Measurements from ENCODE around the gene KSR1. TPM values are rescaled to one million over a fixed set of nuclear protein-coding genes. Genes with fewer than 3 reads are reported as not detected.

Gene KSR1
- total and polyA plus RNA-seq, 9 of the 15 experiments (the other 6 are each of a cell fraction or from before 2014, with no cell fraction given) = 1.4 to 51.7 (median 18.4) TPM

DNA sequence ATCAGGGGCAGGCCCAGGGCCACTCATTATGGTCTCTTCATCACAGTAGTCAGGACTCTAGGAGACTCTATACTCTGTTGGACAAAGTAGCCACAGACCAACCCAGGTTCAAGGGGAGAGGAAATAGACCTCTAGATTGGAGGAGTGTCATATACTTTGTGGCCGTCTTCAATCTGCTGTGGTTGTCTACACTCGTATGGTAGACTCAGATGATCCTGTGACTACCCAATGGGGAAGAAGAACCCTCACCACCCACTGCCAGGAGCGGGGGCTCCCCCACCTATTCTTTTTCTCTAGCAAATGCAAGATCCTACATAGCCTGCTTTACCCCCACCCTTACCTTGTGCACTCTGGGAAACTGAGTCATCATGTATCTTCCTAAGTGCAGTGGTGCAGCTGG is 80.5 kb downstream of the KSR1 start (continued):
- TF ChIP-seq HDAC2 (IDR thresholded peaks at IDR 0.05) (no peak), YBX1 (IDR thresholded peaks at IDR 0.05) (no peak), PHB2 (IDR thresholded peaks at IDR 0.05; ENCODE audit: low read depth) (no peak)

DNA sequence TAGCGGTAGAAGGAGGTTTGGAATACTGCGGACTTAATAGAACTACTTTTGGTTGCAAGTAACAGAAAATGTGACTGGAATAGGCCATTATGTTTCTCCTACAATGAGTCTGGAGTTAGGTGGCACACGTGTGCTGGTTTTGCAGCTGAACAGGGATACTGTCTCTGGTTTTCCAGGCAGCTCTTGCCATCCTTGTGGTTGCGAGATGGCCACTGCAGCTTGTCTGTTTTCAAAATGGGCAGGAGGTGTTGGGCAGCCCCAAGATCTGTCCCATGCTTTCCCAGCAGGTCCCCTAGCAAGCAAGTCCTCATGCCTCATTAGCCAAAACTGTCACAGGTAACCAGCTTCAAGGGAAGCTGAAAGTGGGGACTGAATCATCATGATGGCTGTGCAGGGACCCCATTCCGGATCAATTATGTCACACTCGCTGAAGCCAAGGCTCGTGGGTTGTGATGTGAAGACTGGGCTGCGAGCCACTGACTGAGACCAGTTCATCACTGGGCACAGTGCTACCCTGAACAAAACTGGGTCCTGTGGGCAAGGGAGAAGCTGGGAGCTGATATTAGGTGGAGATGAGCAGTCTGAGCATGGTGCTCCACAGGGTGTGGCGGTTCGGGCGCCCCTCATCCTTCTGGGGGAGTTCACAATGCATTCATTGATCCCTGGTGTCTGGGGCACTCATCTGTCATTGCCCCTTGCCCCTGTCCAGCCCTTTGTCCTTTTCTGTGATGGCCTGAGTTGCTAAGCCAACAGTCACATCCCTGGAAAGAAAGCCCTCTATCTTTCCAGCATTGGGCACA is 82.1 kb downstream of the KSR1 start:
- BruUV-seq (replicated peaks) = no TSS peak
- Histone ChIP-seq H3K4me3 (no peak overlapping the region), H3K9ac (ENCODE audit: insufficient read depth in 1 of 2, low read depth in 2 of 2, low read length in 2 of 2) (no peak overlapping the region), H3K27ac (ENCODE audit: extremely low read depth, low read depth, low read length) (no peak overlapping the region), H3K9me1 (ENCODE audit: control insufficient read depth, insufficient read depth, low read length) (no peaks in the 10 kb centered on the region), H3K4me1 (replicated peaks in 1 of 2; ENCODE audit: control insufficient read depth in 2 of 2, insufficient read depth in 2 of 2, low read length in 2 of 2) (peaks cover 20 to 31% of the 10 kb centered on the region in 2 experiments), H3K9me3 (replicated peaks; ENCODE audit: control insufficient read depth, insufficient read depth, low read depth, low read length) (no peaks in the 10 kb centered on the region), H4K20me1 (replicated peaks; ENCODE audit: control insufficient read depth, insufficient read depth, low read length) (peaks cover 61% of the 10 kb centered on the region), H3K27me3 (ENCODE audit: control insufficient read depth in 2 of 2, insufficient read depth in 2 of 2, low read length in 2 of 2) (no peaks in the 10 kb centered on the region), H3K36me3 (ENCODE audit: control insufficient read depth, insufficient read depth, low read length) (peaks cover 2% of the 10 kb centered on the region; the same call in 1 of the 3 replicates), H3K79me2 (ENCODE audit: control insufficient read depth, insufficient read depth, low read length) (peaks cover 78% of the 10 kb centered on the region), H2AFZ (ENCODE audit: low read depth, low read length) (no peak overlapping the region), H3K4me2 (ENCODE audit: insufficient read depth, low read length) (no peak overlapping the region)
- TF ChIP-seq, protein P1, sequence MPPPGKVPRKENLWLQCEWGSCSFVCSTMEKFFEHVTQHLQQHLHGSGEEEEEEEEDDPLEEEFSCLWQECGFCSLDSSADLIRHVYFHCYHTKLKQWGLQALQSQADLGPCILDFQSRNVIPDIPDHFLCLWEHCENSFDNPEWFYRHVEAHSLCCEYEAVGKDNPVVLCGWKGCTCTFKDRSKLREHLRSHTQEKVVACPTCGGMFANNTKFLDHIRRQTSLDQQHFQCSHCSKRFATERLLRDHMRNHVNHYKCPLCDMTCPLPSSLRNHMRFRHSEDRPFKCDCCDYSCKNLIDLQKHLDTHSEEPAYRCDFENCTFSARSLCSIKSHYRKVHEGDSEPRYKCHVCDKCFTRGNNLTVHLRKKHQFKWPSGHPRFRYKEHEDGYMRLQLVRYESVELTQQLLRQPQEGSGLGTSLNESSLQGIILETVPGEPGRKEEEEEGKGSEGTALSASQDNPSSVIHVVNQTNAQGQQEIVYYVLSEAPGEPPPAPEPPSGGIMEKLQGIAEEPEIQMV (tag; conservative IDR thresholded peaks at IDR 0.05; ENCODE audit: low read depth) = no peak
- TF ChIP-seq, protein P2, sequence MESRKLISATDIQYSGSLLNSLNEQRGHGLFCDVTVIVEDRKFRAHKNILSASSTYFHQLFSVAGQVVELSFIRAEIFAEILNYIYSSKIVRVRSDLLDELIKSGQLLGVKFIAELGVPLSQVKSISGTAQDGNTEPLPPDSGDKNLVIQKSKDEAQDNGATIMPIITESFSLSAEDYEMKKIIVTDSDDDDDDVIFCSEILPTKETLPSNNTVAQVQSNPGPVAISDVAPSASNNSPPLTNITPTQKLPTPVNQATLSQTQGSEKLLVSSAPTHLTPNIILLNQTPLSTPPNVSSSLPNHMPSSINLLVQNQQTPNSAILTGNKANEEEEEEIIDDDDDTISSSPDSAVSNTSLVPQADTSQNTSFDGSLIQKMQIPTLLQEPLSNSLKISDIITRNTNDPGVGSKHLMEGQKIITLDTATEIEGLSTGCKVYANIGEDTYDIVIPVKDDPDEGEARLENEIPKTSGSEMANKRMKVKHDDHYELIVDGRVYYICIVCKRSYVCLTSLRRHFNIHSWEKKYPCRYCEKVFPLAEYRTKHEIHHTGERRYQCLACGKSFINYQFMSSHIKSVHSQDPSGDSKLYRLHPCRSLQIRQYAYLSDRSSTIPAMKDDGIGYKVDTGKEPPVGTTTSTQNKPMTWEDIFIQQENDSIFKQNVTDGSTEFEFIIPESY (CRISPR knock-in tag; IDR thresholded peaks at IDR 0.05) = peak; percentile 71
- WGBS (ENCODE audit: insufficient coverage, low coverage, missing lambda C conversion rate) = 74% methylated on average over 10 of the region's 11 CpGs
- ATAC-seq (no peak), FAIRE-seq (peak; percentile 52), DNase-seq (ENCODE audit: extremely low read depth in 1 of 4, low spot score in 3 of 4) (no peak)
- in situ Hi-C loops (cut with MboI) (no loop called here), intact Hi-C loops (cut with micrococcal nuclease) (no loop called here)
- POLR2A ChIA-PET = interaction anchor here (1.0 kb wide), 1 partner anchor 9 kb away, joined by 3 read pairs; no protein-coding TSS in a partner anchor
- CTCF ChIA-PET (ENCODE audit: low intra/inter-chr PET ratio) = no interaction called here
